Astrocyte of the cerebellum (primary cell): ENCODE measurements around the gene DRAM2.

Experiments
- DNase-seq: peaks from one replicate; pipeline ENCODE4 v3.0.0-alpha.2; 2011; ENCODE audit warnings: low read depth
- H3K4me3 ChIP-seq: 2 replicates; pipeline ENCODE4 v1.5.1; 2011; ENCODE audit warnings: mild to moderate bottlenecking, low read depth, low read length, moderate library complexity
- CTCF ChIP-seq: IDR thresholded peaks from 2 replicates; pipeline ENCODE4 v1.5.1; 2012; ENCODE audit warnings: low read length, low read depth, moderate library complexity, mild to moderate bottlenecking; ENCODE audit errors: missing control alignments
- in situ Hi-C: cut with HindIII; loops from 2 replicates; pipeline ENCODE4 v1.10.0; 2017; ENCODE audit warnings: low sequenced_read_pairs

DRAM2 gene

GRCh38 chr1:111157431-111157830 lies 17.5 kb upstream of the DRAM2 start:
- no peak overlapping the region for H3K4me3 ChIP-seq
- no peak for TF ChIP-seq CTCF
- in situ Hi-C loops: no loop called here
- no peak for DNase-seq

- no peak for TF ChIP-seq CTCF
- in situ Hi-C loops: no loop called here
- no peak overlapping the region for H3K4me3 ChIP-seq
- no peak for DNase-seq
These were observed 14.4 kb upstream of the DRAM2 start for GRCh38 chr1:111154021-111154999.

GRCh38 chr1:111151838-111152237 lies 11.9 kb upstream of the DRAM2 start:
- H3K4me3 ChIP-seq: no peak overlapping the region
- no peak for DNase-seq
- no peak for TF ChIP-seq CTCF
- in situ Hi-C loops: no loop called here

- DNase-seq: no peak
- in situ Hi-C loops: no loop called here
These were observed 8.5 kb upstream of the DRAM2 start for GRCh38 chr1:111148376-111148881.

GRCh38 chr1:111147948-111148347 lies 8.1 kb upstream of the DRAM2 start:
- no peak overlapping the region for H3K4me3 ChIP-seq
- TF ChIP-seq CTCF: no peak
- DNase-seq: no peak
- in situ Hi-C loops: no loop called here

More at GRCh38 chr1:111148376-111148881, 8.5 kb upstream of the DRAM2 start:
- no peak overlapping the region for H3K4me3 ChIP-seq
- TF ChIP-seq CTCF: no peak

- no peak for TF ChIP-seq CTCF
- in situ Hi-C loops: no loop called here
- no peak overlapping the region for H3K4me3 ChIP-seq
- no peak for DNase-seq
These were observed 6.3 kb upstream of the DRAM2 start for GRCh38 chr1:111145963-111146768.
